Lung microvascular endothelial cell (primary cell): ENCODE measurements around the gene G6PC2. TPM values are rescaled to one million over a fixed set of nuclear protein-coding genes. Genes with fewer than 3 reads are reported as not detected.
A peak's percentile ranks its signal among the peaks of the same experiment; 100 is the strongest.

Experiments
- DNase-seq, 2 donors: peaks; one replicate each; pipeline versions ENCODE4 v3.0.0 to v3.0.0-alpha.2; 2010; ENCODE audit warnings: low read depth in 2 of 2
- total RNA-seq: library from RNA; depleted of rRNA; stranded (reverse); fragments of >200 nt; gene quantifications from 2 replicates; pipeline ENCODE4 v1.2.1, GENCODE V29; 2014

G6PC2 gene
- total RNA-seq, 1 donor from 2014 or later, result not detected

GRCh38 chr2:168945508-168945907, 44.4 kb downstream of the G6PC2 start:
- DNase-seq, result no peak

GRCh38 chr2:168948621-168949212, 47.6 kb downstream of the G6PC2 start:
- DNase-seq, result peak; percentile 28 to 33

- DNase-seq, result no peak
Observed at GRCh38 chr2:168949324-168949723, 48.2 kb downstream of the G6PC2 start.

GRCh38 chr2:168951871-168952270, 50.8 kb downstream of the G6PC2 start:
- DNase-seq, result no peak

GRCh38 chr2:168952424-168952823, 51.3 kb downstream of the G6PC2 start:
- no peak for DNase-seq

- DNase-seq, result no peak
Observed at GRCh38 chr2:168954256-168954655, 53.2 kb downstream of the G6PC2 start.

- DNase-seq, result no peak
Observed at GRCh38 chr2:168955321-168955720, 54.2 kb downstream of the G6PC2 start.

- DNase-seq, result no peak
Observed at GRCh38 chr2:168956392-168956791, 55.3 kb downstream of the G6PC2 start.

Other genes with a start within 250 kb of the G6PC2 start
- 0.40 and 1.1 TPM in 2 replicates for gene NOSTRIN, start 98.7 kb upstream of the G6PC2 start, total RNA-seq
- 0.79 and 2.8 TPM in 2 replicates for gene SPC25, start 10.9 kb upstream of the G6PC2 start, total RNA-seq
- under 0.01 TPM in 1 of 2 replicates, not detected in the other for gene ABCB11, start 130.0 kb downstream of the G6PC2 start, total RNA-seq
- gene DHRS9, start 168.3 kb downstream of the G6PC2 start, total RNA-seq, result not detected in 2 replicates